ENCODE results near the gene ZFAND6.

Gene ZFAND6

DNA sequence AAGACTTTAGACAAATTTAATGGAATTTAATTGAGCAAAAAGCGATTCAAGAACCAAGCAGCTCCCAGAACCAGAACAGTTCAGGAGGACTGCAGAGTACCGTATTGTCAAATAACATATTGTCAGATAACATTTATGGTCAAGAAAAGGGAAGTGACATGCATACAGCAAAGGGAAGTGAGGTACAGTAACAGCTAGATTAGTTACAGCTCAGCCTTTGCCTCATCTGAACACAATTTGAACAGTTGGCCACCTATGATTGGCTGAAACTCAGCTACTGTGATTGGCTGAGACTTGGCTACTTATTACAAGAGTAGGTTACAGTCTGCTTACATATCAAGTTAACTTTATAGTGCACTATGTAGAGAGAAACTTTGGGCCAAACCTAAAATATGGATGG, 21.9 kb downstream of the ZFAND6 start:
- TF ChIP-seq, protein P1, sequence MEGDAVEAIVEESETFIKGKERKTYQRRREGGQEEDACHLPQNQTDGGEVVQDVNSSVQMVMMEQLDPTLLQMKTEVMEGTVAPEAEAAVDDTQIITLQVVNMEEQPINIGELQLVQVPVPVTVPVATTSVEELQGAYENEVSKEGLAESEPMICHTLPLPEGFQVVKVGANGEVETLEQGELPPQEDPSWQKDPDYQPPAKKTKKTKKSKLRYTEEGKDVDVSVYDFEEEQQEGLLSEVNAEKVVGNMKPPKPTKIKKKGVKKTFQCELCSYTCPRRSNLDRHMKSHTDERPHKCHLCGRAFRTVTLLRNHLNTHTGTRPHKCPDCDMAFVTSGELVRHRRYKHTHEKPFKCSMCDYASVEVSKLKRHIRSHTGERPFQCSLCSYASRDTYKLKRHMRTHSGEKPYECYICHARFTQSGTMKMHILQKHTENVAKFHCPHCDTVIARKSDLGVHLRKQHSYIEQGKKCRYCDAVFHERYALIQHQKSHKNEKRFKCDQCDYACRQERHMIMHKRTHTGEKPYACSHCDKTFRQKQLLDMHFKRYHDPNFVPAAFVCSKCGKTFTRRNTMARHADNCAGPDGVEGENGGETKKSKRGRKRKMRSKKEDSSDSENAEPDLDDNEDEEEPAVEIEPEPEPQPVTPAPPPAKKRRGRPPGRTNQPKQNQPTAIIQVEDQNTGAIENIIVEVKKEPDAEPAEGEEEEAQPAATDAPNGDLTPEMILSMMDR (IDR thresholded peaks at IDR 0.05; ENCODE audit: low read depth, low read length) = no peak

DNA sequence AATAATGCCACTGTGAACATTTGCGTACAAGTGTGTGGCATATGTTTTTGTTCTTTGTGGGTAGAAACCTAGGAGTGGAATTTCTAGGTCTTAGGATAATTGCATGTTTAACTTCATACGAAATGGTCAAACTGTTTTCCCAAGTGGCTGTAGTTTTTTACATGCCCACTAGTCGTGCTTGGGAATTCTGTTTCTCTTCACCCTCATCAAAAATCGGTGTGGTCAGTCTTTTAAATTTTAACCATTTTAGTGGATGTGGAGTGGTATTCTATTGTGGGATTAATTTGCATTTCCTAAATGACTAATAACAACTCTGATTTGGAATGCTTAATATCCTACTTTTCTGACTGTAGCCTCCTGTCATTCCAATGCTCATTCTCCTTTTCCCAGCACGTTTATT, 27.6 kb downstream of the ZFAND6 start:
- H3K4me3 ChIP-seq (replicated peaks in 1 of 2; ENCODE audit: low read depth in 2 of 2, low read length in 2 of 2) = no peak overlapping the region
- TF ChIP-seq, protein P1 (IDR thresholded peaks at IDR 0.05; ENCODE audit: low read depth, low read length) = peak; percentile 29
- DNase-seq (ENCODE audit: low read depth in 2 of 2) = no peak

More for the DNA sequence above, 21.9 kb downstream of the ZFAND6 start:
- no peak for DNase-seq (ENCODE audit: low read depth in 2 of 2)
- no peak overlapping the region for H3K4me3 ChIP-seq (replicated peaks in 1 of 2; ENCODE audit: low read depth in 2 of 2, low read length in 2 of 2)

DNA sequence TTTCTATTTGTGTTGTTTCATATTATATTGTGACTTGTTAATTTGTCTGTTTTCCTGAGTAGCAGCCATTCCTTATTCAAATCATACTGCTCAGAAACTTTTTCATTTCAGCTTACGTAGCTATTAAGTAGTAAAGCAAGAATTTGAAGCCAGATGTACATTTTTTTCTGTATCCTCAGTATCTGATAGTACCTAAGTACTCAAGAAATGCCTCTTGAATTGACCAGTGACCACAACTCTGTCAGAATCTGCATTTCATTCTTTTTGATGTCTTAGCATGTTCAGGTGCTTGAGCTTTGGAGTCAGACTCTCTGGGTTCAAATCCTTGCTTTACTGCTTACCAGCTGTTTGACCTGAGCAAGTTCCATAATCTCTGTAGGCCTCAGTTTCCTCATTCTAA, 30.6 kb downstream of the ZFAND6 start:
- DNase-seq (ENCODE audit: low read depth in 2 of 2) = no peak
- TF ChIP-seq, protein P1 (IDR thresholded peaks at IDR 0.05; ENCODE audit: low read depth, low read length) = no peak
- H3K4me3 ChIP-seq (replicated peaks in 1 of 2; ENCODE audit: low read depth in 2 of 2, low read length in 2 of 2) = no peak overlapping the region

DNA sequence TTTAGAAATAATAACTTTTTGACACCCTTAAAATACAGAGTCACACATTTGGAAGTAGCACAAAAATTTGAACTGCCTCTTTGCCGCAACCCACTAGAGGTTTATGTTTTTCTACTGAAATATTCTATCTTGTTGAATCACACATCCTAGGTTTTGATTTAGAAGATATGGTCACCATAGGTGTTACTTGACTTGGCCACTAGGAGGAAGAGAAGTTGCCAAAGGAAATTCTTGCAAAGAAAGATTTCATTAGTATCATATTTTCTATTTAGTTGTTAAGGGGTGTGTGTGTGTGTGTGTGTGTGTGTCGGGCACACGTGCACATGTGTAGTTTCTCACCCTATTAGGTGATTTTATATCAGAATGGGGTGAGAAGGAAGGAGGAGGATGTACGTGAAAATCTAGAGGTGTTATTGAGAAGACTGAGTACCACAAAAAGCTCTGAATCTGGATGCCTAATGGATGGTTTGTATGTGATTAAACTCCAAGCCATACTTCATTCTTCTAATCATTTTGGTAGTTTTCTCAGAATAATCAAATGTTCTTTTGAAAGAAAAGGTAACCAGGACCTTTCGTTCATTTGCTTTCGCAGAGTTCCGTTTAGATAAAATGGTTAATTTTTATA, 31.5 kb downstream of the ZFAND6 start:
- H3K4me3 ChIP-seq (replicated peaks in 1 of 2; ENCODE audit: low read depth in 2 of 2, low read length in 2 of 2) = no peak overlapping the region
- peak in 1 of 2 donors; percentile 25 for DNase-seq (ENCODE audit: low read depth in 2 of 2)
- TF ChIP-seq, protein P1 (IDR thresholded peaks at IDR 0.05; ENCODE audit: low read depth, low read length) = peak; percentile 38

DNA sequence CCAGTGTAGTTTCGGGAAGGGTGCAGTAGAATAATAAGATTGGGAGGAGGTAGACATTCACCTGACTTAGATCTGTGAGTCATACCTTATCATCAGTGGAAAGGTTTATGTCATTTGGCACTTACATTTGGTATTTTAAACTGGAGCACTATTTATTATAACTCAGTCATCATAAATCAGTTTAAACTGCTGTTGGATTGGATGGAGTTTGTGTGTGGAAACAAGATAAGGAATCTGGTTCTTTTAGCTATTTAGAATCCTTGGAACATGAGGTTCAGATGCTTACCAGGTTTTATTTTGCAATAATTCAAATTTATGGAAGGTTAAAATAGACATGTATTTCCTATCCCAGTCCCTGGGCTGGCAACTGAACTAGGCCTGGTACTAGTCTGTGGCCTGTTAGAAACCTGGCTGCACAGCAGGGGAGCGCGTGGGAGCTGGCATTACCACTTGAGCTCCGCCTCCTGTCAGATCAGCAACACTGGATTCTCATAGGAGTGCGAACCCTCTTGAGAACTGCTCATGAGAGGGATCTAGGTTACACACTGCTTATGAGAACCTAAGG, 34.5 kb downstream of the ZFAND6 start:
- H3K4me3 ChIP-seq (replicated peaks in 1 of 2; ENCODE audit: low read depth in 2 of 2, low read length in 2 of 2) = no peak overlapping the region
- TF ChIP-seq, protein P1 (IDR thresholded peaks at IDR 0.05; ENCODE audit: low read depth, low read length) = no peak
- peak; percentile 9 to 36 for DNase-seq (ENCODE audit: low read depth in 2 of 2)

DNA sequence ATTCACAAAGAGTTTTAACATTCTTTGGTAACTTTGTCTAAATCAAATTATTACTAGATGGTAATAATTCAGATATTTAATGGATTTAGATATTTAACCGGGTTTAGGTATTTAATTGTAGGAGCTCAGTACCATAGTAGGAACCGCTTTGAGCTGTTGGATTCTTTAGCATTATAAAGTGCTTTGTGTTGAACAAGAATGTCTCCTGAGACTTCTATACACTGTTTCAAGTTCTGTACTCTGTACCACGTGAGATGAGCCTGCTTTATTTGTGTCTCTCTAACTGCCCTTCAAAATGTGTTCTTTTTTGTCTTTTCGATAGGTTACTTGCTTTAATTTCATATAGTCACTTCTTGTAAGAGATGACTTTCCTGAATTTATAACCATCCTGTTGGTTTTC, 36.0 kb downstream of the ZFAND6 start:
- H3K4me3 ChIP-seq (replicated peaks in 1 of 2; ENCODE audit: low read depth in 2 of 2, low read length in 2 of 2) = no peak overlapping the region
- no peak for DNase-seq (ENCODE audit: low read depth in 2 of 2)
- TF ChIP-seq, protein P1 (IDR thresholded peaks at IDR 0.05; ENCODE audit: low read depth, low read length) = no peak

Data from cardiac fibroblast (primary cell).